Sigmoid colon (tissue), 7 donors: ENCODE measurements around the gene EML3. TPM values are rescaled to one million over a fixed set of nuclear protein-coding genes. Genes with fewer than 3 reads are reported as not detected.
A peak's percentile ranks its signal among the peaks of the same experiment; 100 is the strongest.

Experiments
- DNase-seq: peaks from one replicate; pipeline ENCODE4 v3.0.0-alpha.2; 2019
- H3K27ac ChIP-seq, 4 donors: fragments of 200-600 bp; sonication (generic); one replicate each; pipeline ENCODE4 v1.5.1; 2016 to 2019; ENCODE audit warnings: mild to moderate bottlenecking in 1 of 4
- H3K27me3 ChIP-seq, 3 donors: fragments of 200-600 bp; sonication (generic); one replicate each; pipeline ENCODE4 v1.5.1; 2019; ENCODE audit warnings: mild to moderate bottlenecking in 1 of 3
- H3K36me3 ChIP-seq, 4 donors: fragments of 200-600 bp; sonication (generic); one replicate each; pipeline ENCODE4 v1.5.1; 2016 to 2019
- H3K4me1 ChIP-seq, 4 donors: fragments of 200-600 bp; sonication (generic); one replicate each; pipeline ENCODE4 v1.5.1; 2017 to 2019
- H3K4me3 ChIP-seq, 4 donors: fragments of 200-600 bp; sonication (generic); one replicate each; pipeline ENCODE4 v1.5.1; 2017 to 2019; ENCODE audit warnings: mild to moderate bottlenecking in 2 of 4, moderate library complexity in 1 of 4
- H3K9me3 ChIP-seq, 4 donors: fragments of 200-600 bp in 3 of 4; sonication (generic) in 3 of 4; one replicate each; pipeline versions ENCODE4 v1.5.1 to v1.6.1; 2013 to 2019
- EP300 ChIP-seq, 4 donors: sonication (generic); formaldehyde crosslinking; IDR thresholded peaks; one replicate each; pipeline ENCODE4 v1.6.1; 2017; ENCODE audit warnings: antibody characterized with exemption in 4 of 4
- POLR2A ChIP-seq, 2 donors: fragments of 450-650 bp; IDR thresholded peaks; one replicate each; pipeline ENCODE4 v1.6.1; 2016; ENCODE audit warnings: antibody characterized with exemption in 2 of 2, mild to moderate bottlenecking in 2 of 2, moderate library complexity in 2 of 2
- POLR2AphosphoS5 ChIP-seq, 4 donors: sonication (generic); formaldehyde crosslinking; IDR thresholded peaks; one replicate each; pipeline ENCODE4 v1.6.1; 2017; ENCODE audit warnings: antibody characterized with exemption in 4 of 4
- WGBS, 2 donors: extraction: QIAGEN DNeasy Blood & Tissue Kit; methylation state at CpG; one replicate each; pipeline ENCODE4 v1.1.7; 2013; 5-methylcytosine and 5-hydroxymethylcytosine counted together
- intact Hi-C: fragments of 100-400 bp; cut with DNase I; formaldehyde crosslinking; loops from one replicate; pipeline ENCODE4 v1.15.1; 2023
- polyA plus RNA-seq, 3 donors: library from polyadenylated mRNA; stranded (reverse); fragments of 200-250 nt; gene quantifications; one replicate each; pipeline ENCODE4 v1.2.3, GENCODE V29; 2013
- total RNA-seq, 4 donors: library from RNA; depleted of rRNA; stranded (reverse); fragments of >200 nt; gene quantifications; one replicate each; pipeline ENCODE4 v1.1.0, GENCODE V29; 2016
- TF ChIP-seq, protein P1 (sequence below), 4 experiments: fragments of 450-650 bp in 3 of 4; fragments of 200-600 bp in 1 of 4; IDR thresholded peaks; one replicate each; pipeline ENCODE4 v1.5.1; 2016 to 2019; ENCODE audit warnings: antibody characterized with exemption in 4 of 4, mild to moderate bottlenecking in 3 of 4, moderate library complexity in 2 of 4
- donor health status: healthy with polysubstance abuse.
- donor health status: Bipolar disorder and iron deficiency.
- donor health status: healthy.

EML3 gene
- total and polyA plus RNA-seq, 7 donors = 10.6 to 50.7 (median 26.3) TPM

DNA sequence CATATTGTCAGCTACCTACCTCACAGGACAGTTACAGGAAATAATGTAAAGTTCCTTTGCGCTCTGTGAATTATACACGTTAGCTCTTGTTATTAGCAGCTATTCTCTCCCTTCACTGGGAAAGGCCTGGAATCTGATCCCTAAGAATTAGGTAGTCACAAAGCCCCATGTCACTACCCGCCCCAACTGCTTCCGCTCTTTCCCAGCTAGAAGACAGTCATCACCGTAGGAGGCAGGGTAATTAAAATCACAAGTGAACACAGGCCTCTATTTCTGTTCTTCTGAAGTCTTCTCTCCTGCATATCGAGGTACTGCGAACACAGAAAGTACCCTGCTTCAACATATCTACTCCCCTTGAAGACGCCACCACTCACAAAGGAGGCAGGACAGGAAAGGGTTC lies 53.4 kb downstream of the EML3 start:
- no peak overlapping the region for H3K4me3 ChIP-seq
- no peak for TF ChIP-seq POLR2A (IDR thresholded peaks at IDR 0.05)
- no peak for TF ChIP-seq POLR2AphosphoS5 (IDR thresholded peaks at IDR 0.05)
- TF ChIP-seq EP300 (IDR thresholded peaks at IDR 0.05) = no peak
- TF ChIP-seq, protein P1, sequence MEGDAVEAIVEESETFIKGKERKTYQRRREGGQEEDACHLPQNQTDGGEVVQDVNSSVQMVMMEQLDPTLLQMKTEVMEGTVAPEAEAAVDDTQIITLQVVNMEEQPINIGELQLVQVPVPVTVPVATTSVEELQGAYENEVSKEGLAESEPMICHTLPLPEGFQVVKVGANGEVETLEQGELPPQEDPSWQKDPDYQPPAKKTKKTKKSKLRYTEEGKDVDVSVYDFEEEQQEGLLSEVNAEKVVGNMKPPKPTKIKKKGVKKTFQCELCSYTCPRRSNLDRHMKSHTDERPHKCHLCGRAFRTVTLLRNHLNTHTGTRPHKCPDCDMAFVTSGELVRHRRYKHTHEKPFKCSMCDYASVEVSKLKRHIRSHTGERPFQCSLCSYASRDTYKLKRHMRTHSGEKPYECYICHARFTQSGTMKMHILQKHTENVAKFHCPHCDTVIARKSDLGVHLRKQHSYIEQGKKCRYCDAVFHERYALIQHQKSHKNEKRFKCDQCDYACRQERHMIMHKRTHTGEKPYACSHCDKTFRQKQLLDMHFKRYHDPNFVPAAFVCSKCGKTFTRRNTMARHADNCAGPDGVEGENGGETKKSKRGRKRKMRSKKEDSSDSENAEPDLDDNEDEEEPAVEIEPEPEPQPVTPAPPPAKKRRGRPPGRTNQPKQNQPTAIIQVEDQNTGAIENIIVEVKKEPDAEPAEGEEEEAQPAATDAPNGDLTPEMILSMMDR (IDR thresholded peaks at IDR 0.05) = no peak
- H3K9me3 ChIP-seq = no peaks in the 10 kb centered on the region
- H3K36me3 ChIP-seq = peaks cover 8 to 56% (median 31%) of the 10 kb centered on the region in 4 donors
- intact Hi-C loops = no loop called here
- no peak for DNase-seq
- H3K27me3 ChIP-seq = no peaks in the 10 kb centered on the region
- WGBS, 2 donors = 85 to 86% methylated on average over 8 of the region's 8 CpGs
- peaks cover 0 to 60% (median 55%) of the 10 kb centered on the region in 4 donors for H3K4me1 ChIP-seq
- H3K27ac ChIP-seq = peak overlapping the region; percentile 82 to 100 (median 92)

DNA sequence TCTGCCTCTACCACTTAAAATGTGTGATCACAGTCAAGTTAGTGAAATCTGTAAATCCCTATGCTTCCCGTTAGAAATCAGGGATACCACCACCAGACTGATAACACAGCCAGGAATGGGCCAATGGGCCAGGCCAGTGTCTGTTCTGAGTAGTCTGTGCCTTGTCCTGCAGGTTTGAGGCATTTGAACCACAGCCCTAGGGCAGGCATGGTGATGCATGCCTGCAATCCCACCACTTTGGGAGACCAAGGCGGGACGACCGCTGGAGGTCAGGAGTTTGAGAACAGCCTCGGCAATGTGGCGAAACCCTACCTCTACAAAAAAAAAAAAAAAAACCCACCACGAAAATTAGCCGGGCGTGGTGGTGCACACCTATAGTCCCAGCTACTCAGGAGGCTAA lies 53.9 kb downstream of the EML3 start:
- peak overlapping the region; percentile 82 to 100 (median 92) for H3K27ac ChIP-seq
- intact Hi-C loops = no loop called here
- peaks cover 8 to 51% (median 27%) of the 10 kb centered on the region in 4 donors for H3K36me3 ChIP-seq
- no peak overlapping the region for H3K4me3 ChIP-seq
- WGBS, 2 donors = 86 to 88% methylated on average over 9 of the region's 9 CpGs
- H3K4me1 ChIP-seq = peaks cover 0 to 65% (median 60%) of the 10 kb centered on the region in 4 donors
- H3K9me3 ChIP-seq = no peaks in the 10 kb centered on the region
- TF ChIP-seq POLR2AphosphoS5 (IDR thresholded peaks at IDR 0.05) (no peak), POLR2A (IDR thresholded peaks at IDR 0.05) (no peak), EP300 (IDR thresholded peaks at IDR 0.05) (no peak)
- TF ChIP-seq, protein P1 (IDR thresholded peaks at IDR 0.05) = no peak
- H3K27me3 ChIP-seq = no peaks in the 10 kb centered on the region
- no peak for DNase-seq

- peak overlapping the region; percentile 92 to 100 (median 96) for H3K27ac ChIP-seq
- DNase-seq = no peak
- no peaks in the 10 kb centered on the region for H3K9me3 ChIP-seq
- WGBS, 2 donors = 24 to 35% methylated on average over 3 of the region's 3 CpGs
- TF ChIP-seq, protein P1 (IDR thresholded peaks at IDR 0.05) = no peak
- TF ChIP-seq POLR2A (IDR thresholded peaks at IDR 0.05) = no peak
- no peak for TF ChIP-seq EP300 (IDR thresholded peaks at IDR 0.05)
- no peak for TF ChIP-seq POLR2AphosphoS5 (IDR thresholded peaks at IDR 0.05)
- H3K4me3 ChIP-seq = peak overlapping the region in 1 of 4 donors; percentile 13
- intact Hi-C loops = no loop called here
- no peaks in the 10 kb centered on the region for H3K27me3 ChIP-seq
- H3K4me1 ChIP-seq = peaks cover 0 to 81% (median 76%) of the 10 kb centered on the region in 4 donors
- H3K36me3 ChIP-seq = peaks cover 8 to 35% (median 16%) of the 10 kb centered on the region in 4 donors
Measured at GRCh38 chr11:62556875-62557631, 55.5 kb downstream of the EML3 start.

DNA sequence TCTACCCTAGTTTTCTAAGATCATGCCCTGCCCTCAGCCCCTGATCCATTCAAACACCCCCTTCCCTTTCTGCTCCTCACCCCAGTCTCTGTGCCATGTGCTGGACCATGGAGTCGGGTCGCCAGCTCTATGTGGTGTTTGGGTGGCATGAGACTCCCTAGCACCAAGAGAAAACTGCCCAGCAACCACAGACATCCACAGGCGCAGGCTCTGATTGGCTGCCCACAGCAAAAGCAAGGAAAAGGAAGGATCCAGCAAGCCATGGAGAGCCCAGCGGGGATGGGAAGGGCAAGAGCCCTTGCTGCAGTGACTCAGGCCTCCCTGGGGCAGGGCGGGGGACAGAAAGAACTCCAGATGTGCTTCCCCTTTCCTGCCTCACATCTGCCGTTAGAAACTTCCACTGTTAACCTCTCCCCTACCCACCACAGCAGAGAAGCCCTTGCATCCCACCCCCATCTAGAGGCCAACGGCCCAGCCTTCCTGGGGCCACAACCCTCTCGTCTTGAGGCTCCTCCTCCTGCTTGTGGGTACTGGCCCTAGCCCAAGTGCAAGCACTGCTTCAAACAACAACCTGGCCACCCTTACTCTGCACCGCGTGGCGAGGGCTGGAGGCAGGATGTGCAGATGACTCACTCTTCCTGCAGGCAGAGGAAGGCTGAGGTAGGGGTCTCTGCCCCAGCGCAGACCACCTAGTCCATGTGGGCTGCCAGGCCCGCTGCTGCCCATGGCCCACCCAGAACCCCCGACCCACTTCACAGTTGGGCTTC lies 56.3 kb downstream of the EML3 start:
- TF ChIP-seq POLR2A (IDR thresholded peaks at IDR 0.05) = no peak
- TF ChIP-seq POLR2AphosphoS5 (IDR thresholded peaks at IDR 0.05) = peak; percentile 45 to 73 (median 58)
- Histone ChIP-seq H3K4me3 (peak overlapping the region in 2 of 4 donors; percentile 0 to 13), H3K27ac (peak overlapping the region; percentile 92 to 100 (median 96)), H3K9me3 (no peaks in the 10 kb centered on the region), H3K27me3 (no peaks in the 10 kb centered on the region), H3K4me1 (peaks cover 0 to 88% (median 82%) of the 10 kb centered on the region in 4 donors), H3K36me3 (peaks cover 8 to 28% (median 16%) of the 10 kb centered on the region in 4 donors)
- 3 to 7% methylated on average over 14 of the region's 14 CpGs for WGBS, 2 donors
- intact Hi-C loops = no loop called here
- DNase-seq = peak; percentile 97
